ENCODE measurements around the gene CDK5RAP3. TPM values are rescaled to one million over a fixed set of nuclear protein-coding genes. Genes with fewer than 3 reads are reported as not detected.
A peak's percentile ranks its signal among the peaks of the same experiment; 100 is the strongest.

Gene CDK5RAP3
- total RNA-seq, 2 experiments from 2014 or later: 206 to 224 TPM

GRCh38 chr17:48006936-48007709 lies 36.2 kb downstream of the CDK5RAP3 start:
- POLR2A ChIA-PET: interaction anchor here (1.9 kb wide), 1 partner anchor 37 kb away, joined by 6 read pairs; the partner anchor contains the start of gene CDK5RAP3
- peaks cover 9% of the 10 kb centered on the region for H3K4me1 ChIP-seq (ENCODE audit: insufficient read depth, low read length)
- H3K4me1 Mint-ChIP-seq (ENCODE audit: low read depth): peaks cover 10% of the 10 kb centered on the region

DNA sequence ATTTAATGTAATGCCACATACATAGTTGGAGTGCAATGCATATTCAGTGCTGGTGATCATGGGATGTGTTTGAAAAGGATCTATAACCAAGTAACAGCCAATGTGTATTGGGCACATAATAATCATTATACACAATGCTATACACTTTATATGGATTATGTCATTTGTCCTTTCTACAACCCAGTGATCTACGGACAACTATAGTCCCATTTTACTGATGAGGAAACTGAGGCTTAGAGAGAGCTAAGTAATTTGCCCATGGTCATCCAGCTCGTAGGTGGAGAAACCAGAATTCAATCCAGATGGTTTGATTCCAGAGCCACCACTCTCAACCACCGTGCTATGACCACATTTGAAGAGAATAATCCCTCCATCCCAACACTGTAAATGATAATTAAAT lies 39.3 kb downstream of the CDK5RAP3 start:
- no peak overlapping the region for H3K27ac ChIP-seq (ENCODE audit: low read depth in 1 of 2, low read length in 2 of 2)
- no peak overlapping the region for H3K27ac Mint-ChIP-seq
- H3K9me3 Mint-ChIP-seq: no peaks in the 10 kb centered on the region
- no peak for ATAC-seq (ENCODE audit: poor library complexity)
- H3K27me3 ChIP-seq (ENCODE audit: control insufficient read depth in 1 of 2, insufficient read depth in 2 of 2, low read length in 2 of 2): peaks cover 35 to 46% of the 10 kb centered on the region in 2 experiments
- TF ChIP-seq CTCF (IDR thresholded peaks at IDR 0.05): no peak
- intact Hi-C loops (cut with DNase I, micrococcal nuclease): no loop called here
- H3K36me3 ChIP-seq (ENCODE audit: insufficient read depth, low read length): no peaks in the 10 kb centered on the region
- peaks cover 70% of the 10 kb centered on the region for H3K27me3 Mint-ChIP-seq
- H3K4me3 ChIP-seq (ENCODE audit: low read length): no peak overlapping the region
- no peak for DNase-seq
- no peaks in the 10 kb centered on the region for H3K36me3 Mint-ChIP-seq (ENCODE audit: low read depth)
- peaks cover 14% of the 10 kb centered on the region for H3K4me1 ChIP-seq (ENCODE audit: insufficient read depth, low read length)
- CTCF ChIA-PET: interaction anchor here (1.6 to 2.4 kb wide), 2 partner anchors 16 to 32 kb away, joined by 3 to 13 read pairs; no protein-coding TSS in a partner anchor
- H3K4me3 Mint-ChIP-seq: no peak overlapping the region
- H3K4me1 Mint-ChIP-seq (ENCODE audit: low read depth): peaks cover 16% of the 10 kb centered on the region
- POLR2A ChIA-PET: no interaction called here
- H3K9me3 ChIP-seq (ENCODE audit: control insufficient read depth in 1 of 2, insufficient read depth in 1 of 2, low read length in 2 of 2): no peaks in the 10 kb centered on the region

More at GRCh38 chr17:48006936-48007709, 36.2 kb downstream of the CDK5RAP3 start:
- Histone ChIP-seq H3K9me3 (ENCODE audit: control insufficient read depth in 1 of 2, insufficient read depth in 1 of 2, low read length in 2 of 2) (no peaks in the 10 kb centered on the region), H3K27ac (ENCODE audit: low read depth in 1 of 2, low read length in 2 of 2) (no peak overlapping the region), H3K27me3 (ENCODE audit: control insufficient read depth in 1 of 2, insufficient read depth in 2 of 2, low read length in 2 of 2) (peaks cover 21% of the 10 kb centered on the region in 2 experiments), H3K36me3 (ENCODE audit: insufficient read depth, low read length) (no peaks in the 10 kb centered on the region), H3K4me3 (ENCODE audit: low read length) (no peak overlapping the region)
- H3K4me3 Mint-ChIP-seq: no peak overlapping the region
- no peak for TF ChIP-seq CTCF (IDR thresholded peaks at IDR 0.05)
- no peak for ATAC-seq (ENCODE audit: poor library complexity)
- no peak overlapping the region for H3K27ac Mint-ChIP-seq
- intact Hi-C loops (cut with DNase I, micrococcal nuclease): no loop called here
- H3K9me3 Mint-ChIP-seq: no peaks in the 10 kb centered on the region
- H3K27me3 Mint-ChIP-seq: peaks cover 59% of the 10 kb centered on the region
- CTCF ChIA-PET: interaction anchor here (1.0 kb wide), 1 partner anchor 9 kb away, joined by 3 read pairs; no protein-coding TSS in a partner anchor
- DNase-seq: no peak
- no peaks in the 10 kb centered on the region for H3K36me3 Mint-ChIP-seq (ENCODE audit: low read depth)

- H3K27me3 ChIP-seq (ENCODE audit: control insufficient read depth in 1 of 2, insufficient read depth in 2 of 2, low read length in 2 of 2): peaks cover 32 to 46% of the 10 kb centered on the region in 2 experiments
- H3K27ac Mint-ChIP-seq: no peak overlapping the region
- POLR2A ChIA-PET: interaction anchor here (0.7 to 0.9 kb wide), 2 partner anchors 41 to 190 kb away, joined by 3 read pairs; partner anchors contain the start of gene CDK5RAP3
Measured at GRCh38 chr17:48011405-48012150, 40.7 kb downstream of the CDK5RAP3 start.

More at GRCh38 chr17:48011405-48012150, 40.7 kb downstream of the CDK5RAP3 start:
- no peaks in the 10 kb centered on the region for H3K36me3 Mint-ChIP-seq (ENCODE audit: low read depth)
- TF ChIP-seq CTCF (IDR thresholded peaks at IDR 0.05): peak; percentile 46
- intact Hi-C loops (cut with DNase I, micrococcal nuclease): no loop called here
- CTCF ChIA-PET: interaction anchor here (0.6 to 2.4 kb wide), 9 partner anchors 9 to 684 kb away, joined by 3 to 17 read pairs (median 3); partner anchors contain the start of gene CDK5RAP3
- DNase-seq (peak in 11 of 14 experiments; percentile 18 to 68 (median 39)), ATAC-seq (ENCODE audit: poor library complexity) (peak; percentile 76)
- peak overlapping the region; percentile 71 for H3K4me3 Mint-ChIP-seq
- H3K4me3 ChIP-seq (ENCODE audit: low read length): peak overlapping the region; percentile 43
- peaks cover 16% of the 10 kb centered on the region for H3K4me1 Mint-ChIP-seq (ENCODE audit: low read depth)
- no peaks in the 10 kb centered on the region for H3K36me3 ChIP-seq (ENCODE audit: insufficient read depth, low read length)
- H3K9me3 ChIP-seq (ENCODE audit: control insufficient read depth in 1 of 2, insufficient read depth in 1 of 2, low read length in 2 of 2): no peaks in the 10 kb centered on the region
- H3K27me3 Mint-ChIP-seq: peaks cover 66% of the 10 kb centered on the region
- H3K4me1 ChIP-seq (ENCODE audit: insufficient read depth, low read length): peaks cover 14% of the 10 kb centered on the region
- no peaks in the 10 kb centered on the region for H3K9me3 Mint-ChIP-seq
- no peak overlapping the region for H3K27ac ChIP-seq (ENCODE audit: low read depth in 1 of 2, low read length in 2 of 2)

Measured in CD4-positive, alpha-beta T cell (primary cell).